Measurements from ENCODE around the gene CNGA4.
"Not testable (repeated sequence)": the region's sequence is repeated elsewhere in the genome, so short reads cannot be mapped to it uniquely, and the experiment has no call there.

The CNGA4 gene

GRCh38 chr11:6225024-6225423 is 13.9 kb upstream of the CNGA4 start:
- DNase-seq (ENCODE audit: low read depth) = no peak

- no peak for DNase-seq (ENCODE audit: low read depth)
These were observed 13.0 kb upstream of the CNGA4 start for GRCh38 chr11:6225896-6226295.

GRCh38 chr11:6228520-6228919 is 10.4 kb upstream of the CNGA4 start:
- no peak for DNase-seq (ENCODE audit: low read depth)

- no peak for DNase-seq (ENCODE audit: low read depth)
These were observed 9.0 kb upstream of the CNGA4 start for GRCh38 chr11:6229911-6230310.

- no peak for DNase-seq (ENCODE audit: low read depth)
These were observed 6.0 kb upstream of the CNGA4 start for GRCh38 chr11:6232899-6233298.

- no peak for DNase-seq (ENCODE audit: low read depth)
These were observed 4.9 kb upstream of the CNGA4 start for GRCh38 chr11:6233984-6234386.

GRCh38 chr11:6234387-6235107 is 4.3 kb upstream of the CNGA4 start, which contains the start of gene FHIP1B:
Gene FHIP1B (minus strand): TSS chr11:6234636. CDS start chr11:6224516, 10,120 bp downstream.
- peak; percentile 99 for DNase-seq (ENCODE audit: low read depth)

- no peak for DNase-seq (ENCODE audit: low read depth)
These were observed 1.6 kb upstream of the CNGA4 start for GRCh38 chr11:6237266-6237665.

- DNase-seq (ENCODE audit: low read depth) = no peak
These were observed 1.1 kb upstream of the CNGA4 start for GRCh38 chr11:6237761-6238302.

GRCh38 chr11:6240139-6240538 is 1.2 kb downstream of the CNGA4 start:
- no peak for DNase-seq (ENCODE audit: low read depth)

- DNase-seq (ENCODE audit: low read depth) = no peak
These were observed 1.9 kb downstream of the CNGA4 start for GRCh38 chr11:6240781-6241180.

GRCh38 chr11:6241316-6241715 is 2.4 kb downstream of the CNGA4 start:
- DNase-seq (ENCODE audit: low read depth) = no peak

GRCh38 chr11:6245536-6245935 is 6.6 kb downstream of the CNGA4 start:
- no peak for DNase-seq (ENCODE audit: low read depth)

- DNase-seq (ENCODE audit: low read depth) = no peak
These were observed 9.4 kb downstream of the CNGA4 start for GRCh38 chr11:6248248-6248647.

GRCh38 chr11:6248897-6249296 is 10.0 kb downstream of the CNGA4 start:
- not testable (repeated sequence) for DNase-seq (ENCODE audit: low read depth)

- DNase-seq (ENCODE audit: low read depth) = no peak
These were observed 11.1 kb downstream of the CNGA4 start for GRCh38 chr11:6249770-6250555.

GRCh38 chr11:6251120-6251733 is 12.3 kb downstream of the CNGA4 start:
- peak; percentile 41 for DNase-seq (ENCODE audit: low read depth)

GRCh38 chr11:6251990-6252473 is 13.1 kb downstream of the CNGA4 start:
- DNase-seq (ENCODE audit: low read depth) = no peak

GRCh38 chr11:6253197-6253596 is 14.3 kb downstream of the CNGA4 start:
- DNase-seq (ENCODE audit: low read depth) = no peak

GRCh38 chr11:6258141-6258540 is 19.3 kb downstream of the CNGA4 start:
- DNase-seq (ENCODE audit: low read depth) = no peak

GRCh38 chr11:6258571-6259081 is 19.7 kb downstream of the CNGA4 start:
- no peak for DNase-seq (ENCODE audit: low read depth)

- DNase-seq (ENCODE audit: low read depth) = no peak
These were observed 21.4 kb downstream of the CNGA4 start for GRCh38 chr11:6260207-6260726.
